ENCODE results near the gene ZNF341. TPM values are rescaled to one million over a fixed set of nuclear protein-coding genes. Genes with fewer than 3 reads are reported as not detected.

The ZNF341 gene
- total and polyA plus RNA-seq, 9 of the 15 experiments (the other 6 are each of a cell fraction or from before 2014, with no cell fraction given) = 0.08 to 2.6 (median 1.0) TPM

- TF ChIP-seq NFIX (CRISPR knock-in tag; IDR thresholded peaks at IDR 0.05; ENCODE audit: low read depth) (no peak), UBTF (IDR thresholded peaks at IDR 0.05; ENCODE audit: borderline replicate concordance in 1 of 2, low read depth in 2 of 2, low read length in 2 of 2) (no peak), ZNF830 (CRISPR knock-in tag; IDR thresholded peaks at IDR 0.05) (no peak), MLX (CRISPR knock-in tag; conservative IDR thresholded peaks at IDR 0.05) (no peak), TSC22D4 (tag; IDR thresholded peaks at IDR 0.05) (no peak), ATF7 (IDR thresholded peaks at IDR 0.05) (peak; percentile 52; the same call in 1 of the 2 replicates), DEAF1 (CRISPR knock-in tag; IDR thresholded peaks at IDR 0.05) (no peak), ZNF174 (CRISPR knock-in tag; IDR thresholded peaks at IDR 0.05) (no peak), MTA1 (IDR thresholded peaks at IDR 0.05; ENCODE audit: borderline replicate concordance) (peak; percentile 61; the same call in 1 of the 2 replicates), MAFG (tag; conservative IDR thresholded peaks at IDR 0.05) (peak; percentile 66), NR2C1 (IDR thresholded peaks at IDR 0.05) (peak; percentile 43; the same call in 1 of the 2 replicates), NR2C1 (tag; IDR thresholded peaks at IDR 0.05) (peak; percentile 55), RFX1 (IDR thresholded peaks at IDR 0.05) (no peak), CBFB (CRISPR knock-in tag; IDR thresholded peaks at IDR 0.05) (no peak), BRF1 (IDR thresholded peaks at IDR 0.05; ENCODE audit: borderline replicate concordance, extremely low read depth, insufficient read length) (no peak), RB1 (IDR thresholded peaks at IDR 0.05; ENCODE audit: low read depth) (peak; percentile 53), ZNF740 (CRISPR knock-in tag; IDR thresholded peaks at IDR 0.05) (no peak), ZNF740 (tag; IDR thresholded peaks at IDR 0.05) (no peak), MXI1 (IDR thresholded peaks at IDR 0.05; ENCODE audit: low read depth, low read length) (no peak), HIVEP1 (CRISPR knock-in tag; IDR thresholded peaks at IDR 0.05) (no peak), ILF3 (IDR thresholded peaks at IDR 0.05; ENCODE audit: borderline replicate concordance) (no peak), CBX5 (IDR thresholded peaks at IDR 0.05; ENCODE audit: borderline replicate concordance, low read depth) (no peak), ELK1 (CRISPR knock-in tag; IDR thresholded peaks at IDR 0.05) (no peak), CBX3 (IDR thresholded peaks at IDR 0.05; ENCODE audit: borderline replicate concordance in 1 of 2, low read length in 2 of 2) (no peak; a peak in 1 of 3 replicates)
Observed at GRCh38 chr20:33688938-33689424, 42.8 kb upstream of the ZNF341 start (continued).

Measured in K562 (cell line).